ENCODE data around the gene TSTD2.

The TSTD2 gene

GRCh38 chr9:97617939-97618416, 15.2 kb downstream of the TSTD2 start:
- Histone ChIP-seq H3K27ac (no peak overlapping the region), H4K20me1 (ENCODE audit: insufficient read depth) (no peaks in the 10 kb centered on the region), H3K4me1 (ENCODE audit: low read depth, poor library complexity, severe bottlenecking) (no peaks in the 10 kb centered on the region), H3K27me3 (ENCODE audit: insufficient read depth, low read depth) (no peaks in the 10 kb centered on the region), H3K4me3 (IDR thresholded peaks at IDR 0.05; ENCODE audit: insufficient read depth, low read depth, low read length) (no peak overlapping the region), H3K4me2 (no peak overlapping the region), H3K9ac (no peak overlapping the region), H3K79me2 (ENCODE audit: insufficient read depth, low read depth) (no peaks in the 10 kb centered on the region), H2AFZ (ENCODE audit: low read depth) (no peak overlapping the region), H3K36me3 (ENCODE audit: insufficient read depth) (no peaks in the 10 kb centered on the region)
- no peak for TF ChIP-seq CTCF (conservative IDR thresholded peaks at IDR 0.05; ENCODE audit: low read depth, low read length)

- Histone ChIP-seq H3K9ac (no peak overlapping the region), H3K27me3 (ENCODE audit: insufficient read depth, low read depth) (no peaks in the 10 kb centered on the region), H4K20me1 (ENCODE audit: insufficient read depth) (no peaks in the 10 kb centered on the region), H3K4me3 (IDR thresholded peaks at IDR 0.05; ENCODE audit: insufficient read depth, low read depth, low read length) (no peak overlapping the region), H3K79me2 (ENCODE audit: insufficient read depth, low read depth) (no peaks in the 10 kb centered on the region), H3K36me3 (ENCODE audit: insufficient read depth) (no peaks in the 10 kb centered on the region), H3K27ac (no peak overlapping the region), H2AFZ (ENCODE audit: low read depth) (no peak overlapping the region), H3K4me1 (ENCODE audit: low read depth, poor library complexity, severe bottlenecking) (no peaks in the 10 kb centered on the region), H3K4me2 (no peak overlapping the region)
- peak; percentile 89 for TF ChIP-seq CTCF (conservative IDR thresholded peaks at IDR 0.05; ENCODE audit: low read depth, low read length)
Measured at GRCh38 chr9:97615439-97616072, 17.6 kb downstream of the TSTD2 start.

GRCh38 chr9:97604901-97605645, 28.1 kb downstream of the TSTD2 start:
- no peaks in the 10 kb centered on the region for H4K20me1 ChIP-seq (ENCODE audit: insufficient read depth)
- no peak overlapping the region for H3K27ac ChIP-seq
- H3K4me3 ChIP-seq (IDR thresholded peaks at IDR 0.05; ENCODE audit: insufficient read depth, low read depth, low read length), result no peak overlapping the region
- H3K4me1 ChIP-seq (ENCODE audit: low read depth, poor library complexity, severe bottlenecking), result peaks cover 17% of the 10 kb centered on the region
- H3K27me3 ChIP-seq (ENCODE audit: insufficient read depth, low read depth), result no peaks in the 10 kb centered on the region
- no peak overlapping the region for H3K9ac ChIP-seq
- no peaks in the 10 kb centered on the region for H3K79me2 ChIP-seq (ENCODE audit: insufficient read depth, low read depth)
- no peak overlapping the region for H2AFZ ChIP-seq (ENCODE audit: low read depth)
- no peak for TF ChIP-seq CTCF (conservative IDR thresholded peaks at IDR 0.05; ENCODE audit: low read depth, low read length)
- no peak overlapping the region for H3K4me2 ChIP-seq
- H3K36me3 ChIP-seq (ENCODE audit: insufficient read depth), result no peaks in the 10 kb centered on the region

- H3K27me3 ChIP-seq (ENCODE audit: insufficient read depth, low read depth), result no peaks in the 10 kb centered on the region
- no peak for TF ChIP-seq CTCF (conservative IDR thresholded peaks at IDR 0.05; ENCODE audit: low read depth, low read length)
- H3K36me3 ChIP-seq (ENCODE audit: insufficient read depth), result no peaks in the 10 kb centered on the region
- H3K4me1 ChIP-seq (ENCODE audit: low read depth, poor library complexity, severe bottlenecking), result peaks cover 40% of the 10 kb centered on the region
- H2AFZ ChIP-seq (ENCODE audit: low read depth), result no peak overlapping the region
- H4K20me1 ChIP-seq (ENCODE audit: insufficient read depth), result no peaks in the 10 kb centered on the region
- no peak overlapping the region for H3K9ac ChIP-seq
- H3K4me3 ChIP-seq (IDR thresholded peaks at IDR 0.05; ENCODE audit: insufficient read depth, low read depth, low read length), result no peak overlapping the region
- H3K4me2 ChIP-seq, result no peak overlapping the region
- H3K79me2 ChIP-seq (ENCODE audit: insufficient read depth, low read depth), result no peaks in the 10 kb centered on the region
- no peak overlapping the region for H3K27ac ChIP-seq
Measured at GRCh38 chr9:97602430-97602829, 30.7 kb downstream of the TSTD2 start.
